HG03342 (cell line): Measurements from ENCODE around the gene DIPK1A.

ENCODE experiments used
- ATAC-seq: cut with Tn5 transposase; IDR thresholded peaks from one replicate; pipeline ENCODE4 v1.9.1; 2021; ENCODE audit warnings: mild to moderate bottlenecking, moderate library complexity; ENCODE audit not compliant: unreplicated experiment

DIPK1A gene

DNA sequence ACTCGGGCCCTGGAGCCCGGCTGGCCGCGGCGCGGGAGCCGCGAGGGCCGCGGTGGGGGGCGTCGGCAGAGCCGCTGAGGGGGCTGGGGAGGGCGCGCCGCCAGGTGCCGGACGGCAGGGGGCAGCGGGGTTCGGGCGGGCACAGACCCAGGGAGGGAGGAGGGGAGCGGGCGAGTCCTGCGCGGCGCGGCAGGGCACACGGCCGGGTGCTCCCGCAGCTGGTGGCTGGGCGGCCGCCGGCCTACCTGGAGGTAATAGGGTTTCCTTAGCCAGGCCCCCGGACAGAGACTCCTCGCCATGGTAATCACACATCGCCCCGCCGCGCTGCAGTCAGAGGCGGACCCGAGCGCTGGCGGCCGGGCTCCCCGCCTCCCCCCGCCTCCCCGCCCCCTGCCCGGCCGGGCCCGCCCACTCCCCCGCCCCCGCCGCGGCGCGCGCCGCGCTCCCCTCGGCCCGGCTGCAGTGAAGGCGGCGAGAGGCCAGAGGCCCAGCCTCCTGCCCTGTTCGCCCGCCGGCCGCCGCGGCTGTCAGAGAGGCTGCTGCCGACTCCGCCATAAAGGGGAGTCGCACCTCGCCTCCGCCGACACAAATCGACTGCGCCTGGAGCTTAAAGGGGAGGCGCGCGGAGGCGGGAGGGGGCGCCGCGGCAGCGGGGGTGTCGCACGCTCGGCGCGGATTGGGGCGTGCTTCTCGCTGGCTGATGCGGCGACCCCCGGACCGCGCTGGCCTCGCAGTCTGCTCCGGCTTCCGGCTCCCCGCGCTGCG, at the start of gene DIPK1A:
Gene DIPK1A, minus strand, starts transcription at position 332 of the 765 bp plus-strand sequence. Its CDS starts 33 bp downstream, at position 299.
- peak; percentile 39 for ATAC-seq

DNA sequence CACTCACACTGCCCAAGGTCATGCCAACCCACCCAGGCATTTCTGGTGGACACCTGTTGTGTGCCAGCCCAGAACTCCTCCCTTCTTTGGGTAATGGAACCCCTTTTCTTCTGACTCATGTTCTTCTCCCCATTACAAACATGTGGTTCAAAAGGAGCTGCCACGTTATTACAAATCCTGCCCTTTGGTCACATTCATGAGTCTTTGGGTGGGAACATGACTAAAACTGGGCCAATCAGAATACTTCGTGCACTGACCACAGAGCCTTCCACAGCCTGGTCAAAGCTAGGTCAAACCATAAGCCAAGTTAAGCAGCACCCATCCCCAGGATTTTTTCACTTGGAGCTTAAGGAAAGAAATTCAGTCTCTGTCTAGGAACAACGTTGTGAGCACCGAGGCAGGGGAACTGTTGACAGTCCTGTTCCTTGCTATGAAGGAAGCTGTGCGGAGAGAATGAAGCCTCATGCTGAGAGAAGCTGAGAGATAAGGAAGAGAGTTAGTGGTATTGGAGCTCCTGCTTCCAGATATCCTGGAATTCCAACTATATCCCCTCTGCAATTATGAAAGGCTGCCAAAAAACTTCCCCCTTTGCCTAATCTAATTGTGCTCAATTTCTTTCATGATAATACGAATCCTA, 46.8 kb upstream of the DIPK1A start:
- ATAC-seq: no peak

GRCh38 chr1:93005252-93005598, 44.0 kb upstream of the DIPK1A start:
- ATAC-seq: no peak

GRCh38 chr1:93004566-93005251, 43.4 kb upstream of the DIPK1A start:
- ATAC-seq: no peak

DNA sequence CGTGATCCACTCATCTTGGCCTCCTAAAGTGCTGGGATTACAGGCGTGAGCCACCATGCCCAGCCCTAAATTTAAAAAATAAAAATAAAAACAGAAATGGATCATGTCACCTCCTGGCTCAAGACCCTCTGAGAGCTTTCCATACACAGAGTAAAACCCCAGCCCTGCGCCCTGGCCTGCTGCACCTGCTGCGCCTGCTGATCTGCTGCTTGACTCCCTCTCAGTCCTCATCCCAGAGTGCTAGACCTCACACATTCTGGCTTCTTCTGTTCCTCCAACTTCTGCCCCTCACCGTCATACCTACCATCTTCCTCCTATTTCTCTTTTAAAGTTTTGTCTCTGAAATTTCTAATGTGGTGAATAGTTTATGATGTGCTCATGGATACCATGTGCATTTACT, 42.7 kb upstream of the DIPK1A start:
- ATAC-seq: no peak

- ATAC-seq: no peak
Observed at GRCh38 chr1:93002781-93003180, 41.5 kb upstream of the DIPK1A start.

GRCh38 chr1:93001893-93002292, 40.6 kb upstream of the DIPK1A start:
- ATAC-seq: no peak

DNA sequence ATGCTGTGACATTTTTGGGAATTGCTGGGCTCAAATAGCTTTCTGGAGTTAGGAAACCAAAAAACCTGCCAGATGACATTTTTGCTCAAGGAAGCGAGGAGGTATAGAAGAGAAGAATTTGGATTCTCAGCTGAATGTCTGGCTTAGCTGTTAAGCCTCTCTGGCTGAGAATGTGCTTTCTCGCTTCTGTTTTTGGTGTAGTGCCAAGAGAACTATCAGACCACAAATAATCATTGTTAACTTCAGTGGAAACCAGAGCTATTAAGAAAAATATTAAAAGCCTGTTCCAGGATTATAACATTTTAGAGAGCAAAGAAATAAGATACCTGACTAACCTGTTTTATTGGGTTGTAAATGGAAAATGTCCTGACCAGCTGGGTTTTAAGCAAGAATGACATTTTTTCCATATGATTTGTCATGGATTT, 39.5 kb upstream of the DIPK1A start:
- no peak for ATAC-seq

DNA sequence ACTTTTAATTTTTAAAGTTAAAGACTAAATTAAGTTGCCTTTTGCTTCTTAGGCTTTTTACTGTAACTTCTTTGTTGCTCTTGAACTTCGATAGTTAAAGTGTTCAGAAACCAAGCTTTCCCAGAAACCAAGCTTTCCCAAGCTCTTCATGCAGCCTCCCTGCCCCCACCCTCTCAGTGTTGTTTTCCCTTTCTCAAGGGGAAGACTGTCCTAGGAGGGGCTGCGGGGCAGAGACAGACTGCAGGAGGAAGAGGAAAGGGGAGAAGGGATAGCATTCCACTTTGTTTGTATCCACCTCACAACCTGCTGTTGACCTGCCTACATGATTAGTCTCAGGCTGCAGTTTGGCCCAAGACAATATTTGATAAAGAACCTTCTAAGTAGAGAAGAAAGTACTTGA, 39.0 kb upstream of the DIPK1A start:
- ATAC-seq: no peak

DNA sequence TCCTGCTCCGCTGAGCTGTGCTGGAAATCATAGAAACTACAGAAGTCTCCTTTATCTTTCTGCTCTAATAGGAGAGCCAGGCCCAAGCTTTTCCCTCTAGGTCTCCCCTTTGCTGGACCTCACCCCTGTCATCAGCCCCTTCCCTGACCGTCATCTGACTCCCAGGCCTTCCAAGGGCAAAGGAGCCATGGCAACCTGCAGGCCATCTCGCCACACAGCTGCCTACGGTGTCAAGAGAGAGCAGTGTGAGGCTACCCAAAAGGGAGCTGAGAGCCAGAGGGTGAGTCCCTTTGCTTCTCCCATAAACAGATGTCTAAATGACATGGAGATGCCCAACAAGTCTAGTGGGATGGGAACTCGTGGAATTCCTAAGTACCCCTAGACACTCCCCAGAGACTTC, 37.6 kb upstream of the DIPK1A start:
- no peak for ATAC-seq

DNA sequence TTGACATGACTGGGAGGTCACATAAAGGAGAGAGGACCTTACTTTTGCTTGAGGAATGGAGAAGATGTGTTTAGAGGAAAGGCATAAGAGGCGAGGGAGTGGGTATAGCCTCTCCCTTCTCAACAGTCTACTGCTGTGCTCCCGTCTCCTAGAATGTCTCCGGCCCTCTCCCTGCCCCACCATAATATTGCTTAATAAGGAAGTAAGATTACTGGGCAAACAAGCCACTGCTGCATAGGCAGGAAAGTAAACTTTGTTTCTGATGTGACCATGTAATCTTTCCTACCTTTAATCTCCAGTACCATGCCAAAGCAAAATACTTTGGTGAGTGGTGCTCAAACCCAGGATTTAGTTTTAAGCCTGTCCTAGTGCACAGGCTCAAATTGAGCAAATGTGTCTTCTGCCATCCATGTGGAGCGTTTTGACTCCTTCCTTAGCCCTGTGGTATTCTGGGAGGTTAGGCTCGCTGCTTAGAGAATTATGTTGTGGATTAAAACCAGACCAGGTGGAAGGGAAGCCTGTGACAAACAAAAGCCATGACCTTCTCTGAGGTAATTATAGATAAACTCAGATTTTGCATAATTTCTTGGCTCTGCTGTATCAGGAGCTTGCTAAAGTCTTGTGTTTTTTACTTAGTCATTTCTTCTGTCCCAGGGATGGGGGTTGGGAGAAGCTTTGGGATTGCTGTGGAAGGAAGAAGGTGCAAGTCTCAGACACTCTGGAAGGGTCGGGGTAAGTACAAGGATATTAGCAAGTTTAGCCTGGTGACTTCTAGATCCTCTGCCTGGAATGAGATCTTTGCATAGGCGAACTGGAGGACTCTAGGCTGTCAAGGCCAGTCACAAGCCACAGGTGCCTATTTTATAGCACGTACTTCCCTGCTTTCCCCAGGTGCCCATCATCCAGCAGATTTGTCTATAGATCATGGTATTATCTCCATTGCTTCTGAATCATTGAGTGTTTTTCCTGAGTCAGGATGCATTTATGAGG, 34.5 kb upstream of the DIPK1A start:
- no peak for ATAC-seq

DNA sequence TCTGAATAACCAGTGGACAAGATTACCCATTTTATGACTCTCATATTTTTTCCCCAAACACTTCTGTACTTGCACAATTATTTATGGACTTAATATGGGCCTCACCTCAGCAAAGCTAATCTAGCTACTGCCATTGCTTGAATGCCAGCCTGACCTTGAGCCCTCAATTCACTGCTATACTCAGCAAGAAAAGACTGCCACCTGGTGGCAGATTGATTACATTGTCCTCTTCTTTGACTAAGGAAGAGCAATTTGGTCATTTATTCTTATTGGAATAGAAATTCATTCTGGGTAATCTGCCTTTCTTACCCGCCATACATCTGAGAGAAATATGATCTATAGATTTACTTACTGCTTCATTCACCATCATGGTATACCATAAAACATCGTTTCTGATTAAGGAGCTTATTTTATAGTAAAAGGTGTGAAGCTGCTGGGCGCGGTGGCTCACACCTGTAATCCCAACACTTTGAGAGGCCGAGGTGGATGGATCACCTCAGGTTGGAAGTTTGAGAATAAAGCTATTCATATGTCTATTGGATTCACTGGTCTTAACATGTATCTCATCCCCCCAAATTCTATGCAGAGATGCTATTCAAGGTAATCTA, 32.9 kb upstream of the DIPK1A start:
- ATAC-seq: peak; percentile 79

DNA sequence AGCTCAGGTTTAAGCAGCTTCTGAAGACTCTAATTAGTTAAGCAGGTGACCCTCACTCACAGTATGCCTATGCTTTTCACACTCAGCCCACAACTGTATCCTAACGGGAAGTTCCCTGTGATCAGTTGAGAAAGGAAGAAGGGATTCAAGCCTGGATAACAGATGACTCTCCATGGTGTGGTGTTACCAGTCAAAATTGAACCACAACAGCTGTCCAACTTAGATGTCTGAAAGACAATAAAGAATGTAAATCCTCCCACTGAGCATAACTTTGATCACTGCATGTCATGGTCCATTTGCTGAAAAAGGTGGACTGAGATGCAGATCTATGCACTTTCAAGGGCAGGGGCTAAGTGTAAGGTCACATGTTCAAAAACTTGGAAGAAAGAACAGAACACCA, 32.3 kb upstream of the DIPK1A start:
- ATAC-seq: no peak

- ATAC-seq: no peak
Observed at GRCh38 chr1:92992877-92993276, 31.6 kb upstream of the DIPK1A start.

DNA sequence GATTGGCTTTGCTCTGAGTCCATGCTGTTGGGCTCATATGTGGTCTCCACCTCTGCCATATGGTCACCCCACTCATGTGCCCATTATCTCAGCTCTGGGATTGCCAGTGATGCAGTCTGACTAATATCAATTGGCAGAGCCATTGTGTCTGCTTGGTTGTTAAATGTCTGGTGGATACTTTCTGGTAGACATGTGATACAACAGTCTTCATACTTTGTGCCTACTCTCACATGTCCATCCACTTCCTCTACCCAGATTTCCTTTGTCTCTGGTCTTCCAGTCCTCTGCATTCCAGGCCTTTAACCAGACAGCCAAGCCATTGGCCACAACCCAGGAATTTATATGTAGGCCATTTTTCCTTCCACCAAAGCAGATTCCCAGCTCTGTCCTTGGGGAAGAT, 30.8 kb upstream of the DIPK1A start:
- no peak for ATAC-seq

GRCh38 chr1:92990828-92991227, 29.6 kb upstream of the DIPK1A start:
- ATAC-seq: no peak

- no peak for ATAC-seq
Observed at GRCh38 chr1:92989936-92990583, 28.8 kb upstream of the DIPK1A start.

- ATAC-seq: no peak
Observed at GRCh38 chr1:92989253-92989652, 28.0 kb upstream of the DIPK1A start.

DNA sequence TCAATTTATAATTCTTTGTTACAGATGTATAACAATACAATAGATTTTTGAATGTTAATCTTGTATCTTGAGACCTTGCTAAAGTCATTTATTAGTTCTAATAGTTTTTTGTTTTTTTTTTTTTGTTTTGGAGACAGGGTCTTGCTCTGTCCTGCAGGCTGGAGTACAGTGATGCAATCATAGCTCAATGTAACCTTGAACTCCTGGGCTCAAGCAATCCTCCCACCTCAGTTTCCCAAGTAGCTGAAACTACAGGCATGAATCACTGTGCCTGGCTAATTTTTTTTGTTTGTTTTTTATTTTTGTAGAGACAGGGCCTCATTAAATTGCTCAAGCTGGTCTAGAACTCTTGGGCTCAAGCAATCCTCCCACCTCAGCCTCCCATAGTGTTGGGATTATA, 26.2 kb upstream of the DIPK1A start:
- no peak for ATAC-seq

DNA sequence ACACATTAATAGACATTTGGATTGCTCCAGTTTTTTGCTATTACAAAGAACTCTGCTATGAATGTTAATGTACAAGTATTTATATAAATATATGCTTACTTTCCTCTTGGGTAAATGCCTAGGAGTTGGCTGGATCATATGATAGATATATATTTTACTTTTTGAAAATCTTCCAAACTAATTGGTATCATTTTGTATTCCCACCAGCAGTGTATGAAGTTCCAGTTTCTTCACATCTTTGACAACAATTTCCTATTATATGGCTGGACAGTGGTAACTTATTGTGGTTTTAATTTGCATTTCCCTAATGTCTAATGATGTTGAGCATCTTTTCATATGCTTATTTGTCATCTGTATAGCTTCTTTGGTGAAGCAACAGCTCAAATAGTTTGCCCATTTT, 23.8 kb upstream of the DIPK1A start:
- no peak for ATAC-seq
